ENCODE data around the gene GSDMA.
A peak's percentile ranks its signal among the peaks of the same experiment; 100 is the strongest.

The GSDMA gene

GRCh38 chr17:40015998-40016985 is 53.5 kb downstream of the GSDMA start:
- peaks cover 6% of the 10 kb centered on the region for H3K4me1 Mint-ChIP-seq
- H3K27me3 Mint-ChIP-seq = no peaks in the 10 kb centered on the region
- H3K4me3 Mint-ChIP-seq = no peak overlapping the region
- H3K36me3 Mint-ChIP-seq (ENCODE audit: insufficient read depth) = peaks cover 13% of the 10 kb centered on the region
- H3K27ac Mint-ChIP-seq (ENCODE audit: low read depth) = no peak overlapping the region
- H3K9me3 Mint-ChIP-seq = no peaks in the 10 kb centered on the region
- no peak for DNase-seq (ENCODE audit: low spot score in 2 of 2)
- ATAC-seq (replicated peaks; ENCODE audit: extremely low read depth, poor library complexity, severe bottlenecking) = no peak

GRCh38 chr17:40017422-40018080 is 54.7 kb downstream of the GSDMA start:
- Mint-ChIP-seq H3K27me3 (no peaks in the 10 kb centered on the region), H3K36me3 (ENCODE audit: insufficient read depth) (peaks cover 14% of the 10 kb centered on the region), H3K4me1 (peaks cover 6% of the 10 kb centered on the region), H3K27ac (ENCODE audit: low read depth) (no peak overlapping the region), H3K4me3 (no peak overlapping the region), H3K9me3 (no peaks in the 10 kb centered on the region)
- ATAC-seq (replicated peaks; ENCODE audit: extremely low read depth, poor library complexity, severe bottlenecking) (no peak), DNase-seq (ENCODE audit: low spot score in 2 of 2) (no peak)

GRCh38 chr17:40018211-40019121 is 55.7 kb downstream of the GSDMA start:
- Mint-ChIP-seq H3K4me3 (no peak overlapping the region), H3K9me3 (no peaks in the 10 kb centered on the region), H3K4me1 (peaks cover 5% of the 10 kb centered on the region), H3K27ac (ENCODE audit: low read depth) (no peak overlapping the region), H3K27me3 (no peaks in the 10 kb centered on the region), H3K36me3 (ENCODE audit: insufficient read depth) (peaks cover 14% of the 10 kb centered on the region)
- ATAC-seq (replicated peaks; ENCODE audit: extremely low read depth, poor library complexity, severe bottlenecking) = no peak
- no peak for DNase-seq (ENCODE audit: low spot score in 2 of 2)

GRCh38 chr17:40019140-40019991 is 56.6 kb downstream of the GSDMA start:
- no peak for ATAC-seq (replicated peaks; ENCODE audit: extremely low read depth, poor library complexity, severe bottlenecking)
- Mint-ChIP-seq H3K4me1 (no peaks in the 10 kb centered on the region), H3K4me3 (no peak overlapping the region), H3K36me3 (ENCODE audit: insufficient read depth) (peaks cover 16% of the 10 kb centered on the region), H3K9me3 (no peaks in the 10 kb centered on the region), H3K27ac (ENCODE audit: low read depth) (no peak overlapping the region), H3K27me3 (no peaks in the 10 kb centered on the region)
- DNase-seq (ENCODE audit: low spot score in 2 of 2) = no peak

- Mint-ChIP-seq H3K4me1 (no peaks in the 10 kb centered on the region), H3K9me3 (no peaks in the 10 kb centered on the region), H3K36me3 (ENCODE audit: insufficient read depth) (peaks cover 20% of the 10 kb centered on the region), H3K27ac (ENCODE audit: low read depth) (no peak overlapping the region), H3K27me3 (no peaks in the 10 kb centered on the region), H3K4me3 (no peak overlapping the region)
- DNase-seq (ENCODE audit: low spot score in 2 of 2) (no peak), ATAC-seq (replicated peaks; ENCODE audit: extremely low read depth, poor library complexity, severe bottlenecking) (no peak)
Observed at GRCh38 chr17:40020146-40020545, 57.3 kb downstream of the GSDMA start.

GRCh38 chr17:40021451-40021971 is 58.7 kb downstream of the GSDMA start:
- Mint-ChIP-seq H3K27ac (ENCODE audit: low read depth) (no peak overlapping the region), H3K9me3 (no peaks in the 10 kb centered on the region), H3K4me1 (peaks cover 13% of the 10 kb centered on the region), H3K27me3 (no peaks in the 10 kb centered on the region), H3K36me3 (ENCODE audit: insufficient read depth) (peaks cover 20% of the 10 kb centered on the region), H3K4me3 (no peak overlapping the region)
- ATAC-seq (replicated peaks; ENCODE audit: extremely low read depth, poor library complexity, severe bottlenecking) = no peak
- DNase-seq (ENCODE audit: low spot score in 2 of 2) = no peak

- H3K27me3 Mint-ChIP-seq = no peaks in the 10 kb centered on the region
- no peak for DNase-seq (ENCODE audit: low spot score in 2 of 2)
- H3K4me1 Mint-ChIP-seq = peaks cover 20% of the 10 kb centered on the region
- H3K27ac Mint-ChIP-seq (ENCODE audit: low read depth) = no peak overlapping the region
- ATAC-seq (replicated peaks; ENCODE audit: extremely low read depth, poor library complexity, severe bottlenecking) = no peak
- no peaks in the 10 kb centered on the region for H3K9me3 Mint-ChIP-seq
- no peak overlapping the region for H3K4me3 Mint-ChIP-seq
- H3K36me3 Mint-ChIP-seq (ENCODE audit: insufficient read depth) = peaks cover 22% of the 10 kb centered on the region
Observed at GRCh38 chr17:40022497-40022896, 59.7 kb downstream of the GSDMA start.

GRCh38 chr17:40022961-40023541 is 60.2 kb downstream of the GSDMA start:
- Mint-ChIP-seq H3K4me3 (no peak overlapping the region), H3K9me3 (no peaks in the 10 kb centered on the region), H3K36me3 (ENCODE audit: insufficient read depth) (peaks cover 22% of the 10 kb centered on the region), H3K4me1 (peaks cover 20% of the 10 kb centered on the region), H3K27me3 (no peaks in the 10 kb centered on the region), H3K27ac (ENCODE audit: low read depth) (no peak overlapping the region)
- ATAC-seq (replicated peaks; ENCODE audit: extremely low read depth, poor library complexity, severe bottlenecking) (no peak), DNase-seq (ENCODE audit: low spot score in 2 of 2) (no peak)

GRCh38 chr17:40023590-40024292 is 60.9 kb downstream of the GSDMA start:
- DNase-seq (ENCODE audit: low spot score in 2 of 2) (no peak), ATAC-seq (replicated peaks; ENCODE audit: extremely low read depth, poor library complexity, severe bottlenecking) (no peak)
- peaks cover 25% of the 10 kb centered on the region for H3K36me3 Mint-ChIP-seq (ENCODE audit: insufficient read depth)
- peaks cover 20% of the 10 kb centered on the region for H3K4me1 Mint-ChIP-seq
- H3K27me3 Mint-ChIP-seq = no peaks in the 10 kb centered on the region
- no peaks in the 10 kb centered on the region for H3K9me3 Mint-ChIP-seq
- no peak overlapping the region for H3K4me3 Mint-ChIP-seq
- no peak overlapping the region for H3K27ac Mint-ChIP-seq (ENCODE audit: low read depth)

GRCh38 chr17:40024901-40025300 is 62.1 kb downstream of the GSDMA start:
- H3K36me3 Mint-ChIP-seq (ENCODE audit: insufficient read depth) = peaks cover 25% of the 10 kb centered on the region
- no peaks in the 10 kb centered on the region for H3K27me3 Mint-ChIP-seq
- DNase-seq (ENCODE audit: low spot score in 2 of 2) (no peak), ATAC-seq (replicated peaks; ENCODE audit: extremely low read depth, poor library complexity, severe bottlenecking) (no peak)
- no peak overlapping the region for H3K4me3 Mint-ChIP-seq
- H3K27ac Mint-ChIP-seq (ENCODE audit: low read depth) = no peak overlapping the region
- peaks cover 20% of the 10 kb centered on the region for H3K4me1 Mint-ChIP-seq
- H3K9me3 Mint-ChIP-seq = no peaks in the 10 kb centered on the region

- peaks cover 24% of the 10 kb centered on the region for H3K36me3 Mint-ChIP-seq (ENCODE audit: insufficient read depth)
- ATAC-seq (replicated peaks; ENCODE audit: extremely low read depth, poor library complexity, severe bottlenecking) (no peak), DNase-seq (ENCODE audit: low spot score in 2 of 2) (no peak)
- H3K27me3 Mint-ChIP-seq = no peaks in the 10 kb centered on the region
- no peaks in the 10 kb centered on the region for H3K9me3 Mint-ChIP-seq
- H3K27ac Mint-ChIP-seq (ENCODE audit: low read depth) = peak overlapping the region; percentile 12
- H3K4me3 Mint-ChIP-seq = no peak overlapping the region
- H3K4me1 Mint-ChIP-seq = peaks cover 20% of the 10 kb centered on the region
Observed at GRCh38 chr17:40025559-40025958, 62.8 kb downstream of the GSDMA start.
